Esophagus squamous epithelium (tissue), 4 donors: ENCODE results near the gene TANGO2.

Experiments
- CTCF ChIP-seq, 6 experiments: fragments of 450-650 bp in 4 of 6; fragments of 200-600 bp in 2 of 6; sonication (generic) in 2 of 6; IDR thresholded peaks; one replicate each; pipeline ENCODE4 v1.5.1; 2016 to 2019; ENCODE audit warnings: antibody characterized with exemption in 6 of 6, mild to moderate bottlenecking in 4 of 6, moderate library complexity in 4 of 6
- POLR2A ChIP-seq, 4 donors: fragments of 450-650 bp; IDR thresholded peaks; one replicate each; pipeline ENCODE4 v1.6.1; 2017; ENCODE audit warnings: antibody characterized with exemption in 4 of 4, mild to moderate bottlenecking in 4 of 4, moderate library complexity in 3 of 4

- TF ChIP-seq CTCF (IDR thresholded peaks at IDR 0.05) (no peak), POLR2A (IDR thresholded peaks at IDR 0.05) (no peak)
These were observed 1.5 kb downstream of the TANGO2 start for GRCh38 chr22:20022231-20022977.
